ENCODE data around the gene TCF25. TPM values are rescaled to one million over a fixed set of nuclear protein-coding genes. Genes with fewer than 3 reads are reported as not detected.
A peak's percentile ranks its signal among the peaks of the same experiment; 100 is the strongest.

Gene TCF25
- total RNA-seq, 2 experiments from 2014 or later = 126 to 127 TPM

- H3K4me3 Mint-ChIP-seq = no peak overlapping the region
- no peak overlapping the region for H3K27ac Mint-ChIP-seq
- peaks cover under 1% of the 10 kb centered on the region for H3K4me1 Mint-ChIP-seq
- peaks cover 35% of the 10 kb centered on the region for H3K36me3 Mint-ChIP-seq
- no peaks in the 10 kb centered on the region for H3K27me3 Mint-ChIP-seq
- DNase-seq = no peak
- H3K9me3 Mint-ChIP-seq = no peaks in the 10 kb centered on the region
These were observed 10.1 kb downstream of the TCF25 start for GRCh38 chr16:89883346-89884040.

GRCh38 chr16:89884041-89884421 is 10.6 kb downstream of the TCF25 start:
- Mint-ChIP-seq H3K4me1 (no peaks in the 10 kb centered on the region), H3K27me3 (no peaks in the 10 kb centered on the region), H3K4me3 (no peak overlapping the region), H3K36me3 (peaks cover 33% of the 10 kb centered on the region), H3K27ac (no peak overlapping the region), H3K9me3 (no peaks in the 10 kb centered on the region)
- DNase-seq = no peak

- Mint-ChIP-seq H3K27me3 (no peaks in the 10 kb centered on the region), H3K27ac (no peak overlapping the region), H3K4me3 (no peak overlapping the region), H3K36me3 (peaks cover 40% of the 10 kb centered on the region), H3K4me1 (peaks cover 10% of the 10 kb centered on the region), H3K9me3 (no peaks in the 10 kb centered on the region)
- DNase-seq = no peak
These were observed 13.9 kb downstream of the TCF25 start for GRCh38 chr16:89887243-89887642.

GRCh38 chr16:89890200-89890599 is 16.8 kb downstream of the TCF25 start:
- H3K9me3 Mint-ChIP-seq = no peaks in the 10 kb centered on the region
- H3K4me3 Mint-ChIP-seq = no peak overlapping the region
- H3K27ac Mint-ChIP-seq = no peak overlapping the region
- no peaks in the 10 kb centered on the region for H3K27me3 Mint-ChIP-seq
- DNase-seq = peak; percentile 57
- peaks cover 28% of the 10 kb centered on the region for H3K36me3 Mint-ChIP-seq
- H3K4me1 Mint-ChIP-seq = peaks cover 10% of the 10 kb centered on the region

- Mint-ChIP-seq H3K4me3 (no peak overlapping the region), H3K9me3 (no peaks in the 10 kb centered on the region), H3K36me3 (peaks cover 25% of the 10 kb centered on the region), H3K27me3 (no peaks in the 10 kb centered on the region), H3K4me1 (peaks cover 10% of the 10 kb centered on the region), H3K27ac (no peak overlapping the region)
- DNase-seq = no peak
These were observed 17.7 kb downstream of the TCF25 start for GRCh38 chr16:89890886-89891657.

- Mint-ChIP-seq H3K27me3 (no peaks in the 10 kb centered on the region), H3K27ac (no peak overlapping the region), H3K4me3 (no peak overlapping the region), H3K9me3 (no peaks in the 10 kb centered on the region), H3K36me3 (peaks cover 23% of the 10 kb centered on the region), H3K4me1 (peaks cover 10% of the 10 kb centered on the region)
- DNase-seq = no peak
These were observed 18.8 kb downstream of the TCF25 start for GRCh38 chr16:89892055-89892630.

GRCh38 chr16:89892635-89893034 is 19.2 kb downstream of the TCF25 start:
- no peak overlapping the region for H3K4me3 Mint-ChIP-seq
- peaks cover 10% of the 10 kb centered on the region for H3K4me1 Mint-ChIP-seq
- H3K27ac Mint-ChIP-seq = no peak overlapping the region
- no peak for DNase-seq
- H3K9me3 Mint-ChIP-seq = no peaks in the 10 kb centered on the region
- H3K27me3 Mint-ChIP-seq = no peaks in the 10 kb centered on the region
- H3K36me3 Mint-ChIP-seq = peaks cover 20% of the 10 kb centered on the region

- Mint-ChIP-seq H3K4me3 (no peak overlapping the region), H3K4me1 (peaks cover 10% of the 10 kb centered on the region), H3K27me3 (no peaks in the 10 kb centered on the region), H3K36me3 (peaks cover 14% of the 10 kb centered on the region), H3K27ac (no peak overlapping the region), H3K9me3 (no peaks in the 10 kb centered on the region)
- DNase-seq = no peak
These were observed 20.5 kb downstream of the TCF25 start for GRCh38 chr16:89893642-89894548.

- Mint-ChIP-seq H3K4me3 (no peak overlapping the region), H3K27ac (no peak overlapping the region), H3K4me1 (peaks cover 6% of the 10 kb centered on the region), H3K27me3 (no peaks in the 10 kb centered on the region), H3K9me3 (no peaks in the 10 kb centered on the region), H3K36me3 (peaks cover 19% of the 10 kb centered on the region)
- DNase-seq = no peak
These were observed 22.3 kb downstream of the TCF25 start for GRCh38 chr16:89895482-89896250.

GRCh38 chr16:89897204-89897603 is 23.8 kb downstream of the TCF25 start:
- Mint-ChIP-seq H3K9me3 (no peaks in the 10 kb centered on the region), H3K4me1 (peaks cover 6% of the 10 kb centered on the region), H3K27me3 (no peaks in the 10 kb centered on the region), H3K27ac (no peak overlapping the region), H3K4me3 (no peak overlapping the region), H3K36me3 (peaks cover 20% of the 10 kb centered on the region)
- no peak for DNase-seq

- H3K9me3 Mint-ChIP-seq = no peaks in the 10 kb centered on the region
- H3K36me3 Mint-ChIP-seq = peaks cover 20% of the 10 kb centered on the region
These were observed 25.0 kb downstream of the TCF25 start for GRCh38 chr16:89898201-89898967.

GRCh38 chr16:89899879-89900481 is 26.6 kb downstream of the TCF25 start:
- H3K36me3 Mint-ChIP-seq = peaks cover 20% of the 10 kb centered on the region
- DNase-seq = no peak
- H3K27ac Mint-ChIP-seq = no peak overlapping the region
- H3K9me3 Mint-ChIP-seq = no peaks in the 10 kb centered on the region
- H3K27me3 Mint-ChIP-seq = no peaks in the 10 kb centered on the region
- H3K4me1 Mint-ChIP-seq = peaks cover 6% of the 10 kb centered on the region
- H3K4me3 Mint-ChIP-seq = peak overlapping the region; percentile 14

More at GRCh38 chr16:89898201-89898967, 25.0 kb downstream of the TCF25 start:
- no peak overlapping the region for H3K4me3 Mint-ChIP-seq
- peaks cover 6% of the 10 kb centered on the region for H3K4me1 Mint-ChIP-seq
- no peak overlapping the region for H3K27ac Mint-ChIP-seq
- DNase-seq = no peak
- H3K27me3 Mint-ChIP-seq = no peaks in the 10 kb centered on the region

GRCh38 chr16:89900885-89901284 is 27.5 kb downstream of the TCF25 start:
- peaks cover 6% of the 10 kb centered on the region for H3K4me1 Mint-ChIP-seq

More at GRCh38 chr16:89900885-89901284, 27.5 kb downstream of the TCF25 start:
- no peaks in the 10 kb centered on the region for H3K9me3 Mint-ChIP-seq
- H3K36me3 Mint-ChIP-seq = peaks cover 20% of the 10 kb centered on the region
- no peaks in the 10 kb centered on the region for H3K27me3 Mint-ChIP-seq
- H3K27ac Mint-ChIP-seq = no peak overlapping the region
- no peak for DNase-seq
- H3K4me3 Mint-ChIP-seq = no peak overlapping the region

All from activated naive CD8-positive, alpha-beta T cell treated with anti-CD3 and anti-CD28 coated beads for 36 hours (primary cell).